H1 (cell line): Measurements from ENCODE around the gene MPDZ. TPM values are rescaled to one million over a fixed set of nuclear protein-coding genes. Genes with fewer than 3 reads are reported as not detected.

Experiments used
- CTCF ChIA-PET: fragments of 300-600 bp; sonication (Branson Sonifier 250); formaldehyde crosslinking; loops from one replicate; lab custom pipeline; 2021; ENCODE audit not compliant: partially characterized antibody; lab: Charles Lee
- POLR2A ChIA-PET: fragments of 300-600 bp; sonication (Branson Sonifier 250); formaldehyde crosslinking; loops from one replicate; lab custom pipeline; 2021; ENCODE audit warnings: inconsistent platforms; ENCODE audit not compliant: partially characterized antibody; lab: Charles Lee
- DNase-seq, 2 experiments: peaks; one replicate each; pipeline versions ENCODE4 v3.0.0 to v3.0.0-alpha.2; 2010 to 2022; ENCODE audit warnings: low spot score in 2 of 2, low read depth in 1 of 2, mixed read lengths in 1 of 2
- FAIRE-seq: peaks from 2 replicates; lab custom pipeline; 2011; peaks lifted over from hg19 to GRCh38; lab: Jason Lieb, UNC
- H2AFZ ChIP-seq: 2 replicates; pipeline ENCODE4 v1.8.1; 2012; ENCODE audit warnings: low read length, inconsistent platforms
- H2AK5ac ChIP-seq: 2 replicates; pipeline ENCODE4 v1.6.1; 2013; ENCODE audit warnings: low read depth, low read length
- H2BK120ac ChIP-seq: replicated peaks from 2 replicates; pipeline ENCODE3; 2013; ENCODE audit warnings: low read depth, low read length, inconsistent platforms
- H2BK12ac ChIP-seq: 2 replicates; pipeline ENCODE4 v1.6.1; 2013; ENCODE audit warnings: low read depth, low read length
- H2BK15ac ChIP-seq: 2 replicates; pipeline ENCODE4 v1.6.1; 2013; ENCODE audit warnings: low read length
- H2BK20ac ChIP-seq: 2 replicates; pipeline ENCODE4 v1.6.1; 2013; ENCODE audit warnings: low read length
- H2BK5ac ChIP-seq: 2 replicates; pipeline ENCODE4 v1.6.1; 2013; ENCODE audit warnings: low read depth, low read length
- H3K14ac ChIP-seq: 2 replicates; pipeline ENCODE4 v1.6.1; 2013; ENCODE audit warnings: inconsistent platforms; ENCODE audit not compliant: insufficient read length
- H3K18ac ChIP-seq: 2 replicates; pipeline ENCODE4 v1.6.1; 2013; ENCODE audit warnings: low read length; ENCODE audit errors: extremely low read depth
- H3K23ac ChIP-seq: 2 replicates; pipeline ENCODE4 v1.6.1; 2013; ENCODE audit warnings: inconsistent platforms; ENCODE audit not compliant: insufficient read length
- H3K23me2 ChIP-seq: 2 replicates; pipeline ENCODE4 v1.6.1; 2013; ENCODE audit warnings: low read depth, low read length
- H3K27ac ChIP-seq: 2 replicates; pipeline ENCODE4 v1.6.1; 2011; ENCODE audit warnings: low read depth, low read length, inconsistent platforms
- H3K27me3 ChIP-seq, 4 experiments: replicated peaks in 1 of 4; 1 replicate in 1 of 4; 2 replicates in 3 of 4; pipeline versions ENCODE4 v1.6.1 to v1.8.1; 2011 to 2013; ENCODE audit warnings: low read length in 3 of 4, mild to moderate bottlenecking in 3 of 4, inconsistent platforms in 2 of 4, mixed read lengths in 2 of 4, moderate library complexity in 1 of 4; ENCODE audit not compliant: control insufficient read depth in 3 of 4, insufficient read depth in 3 of 4; ENCODE audit errors: extremely low read depth in 1 of 4
- H3K36me3 ChIP-seq, 4 experiments: 2 replicates each; pipeline versions ENCODE4 v1.6.1 to v1.8.1; 2011 to 2013; ENCODE audit warnings: mild to moderate bottlenecking in 4 of 4, low read length in 3 of 4, moderate library complexity in 2 of 4, control low read depth in 1 of 4, inconsistent platforms in 1 of 4; ENCODE audit not compliant: insufficient read depth in 4 of 4, control insufficient read depth in 2 of 4
- H3K4ac ChIP-seq: replicated peaks from 2 replicates; pipeline ENCODE3; 2013; ENCODE audit warnings: low read length, low read depth, mixed read lengths, inconsistent platforms; ENCODE audit not compliant: insufficient read length
- H3K4me1 ChIP-seq, 4 experiments: replicated peaks in 1 of 4; 1 replicate in 1 of 4; 2 replicates in 3 of 4; pipeline versions ENCODE4 v1.6.1 to v1.8.1; 2011 to 2013; ENCODE audit warnings: low read length in 3 of 4, inconsistent platforms in 2 of 4, mixed read lengths in 1 of 4; ENCODE audit not compliant: insufficient read depth in 4 of 4, control insufficient read depth in 3 of 4
- H3K4me2 ChIP-seq, 2 experiments: 2 replicates each; pipeline versions ENCODE4 v1.6.1 to v1.8.1; 2011 to 2013; ENCODE audit warnings: low read depth in 2 of 2, low read length in 2 of 2, control low read depth in 1 of 2, inconsistent platforms in 1 of 2, mild to moderate bottlenecking in 1 of 2; ENCODE audit not compliant: insufficient read depth in 1 of 2
- H3K4me3 ChIP-seq, 4 experiments: fragments of 200-600, 300-600 bp in 1 of 4; sonication (generic), shearing (Covaris generic), sonication (Bioruptor Twin) in 1 of 4; 2 replicates each; pipeline versions ENCODE4 v1.5.1 to v1.8.1; 2011 to 2016; ENCODE audit warnings: low read length in 4 of 4, low read depth in 3 of 4, control low read depth in 2 of 4, inconsistent platforms in 2 of 4, mild to moderate bottlenecking in 2 of 4, mixed read lengths in 1 of 4, moderate library complexity in 1 of 4; ENCODE audit not compliant: insufficient read depth in 2 of 4; ENCODE audit errors: extremely low read depth in 1 of 4
- H3K56ac ChIP-seq: replicated peaks from 2 replicates; pipeline ENCODE3; 2013; ENCODE audit warnings: low read depth, mild to moderate bottlenecking, mixed read lengths, low read length, inconsistent platforms; ENCODE audit not compliant: insufficient read length
- H3K79me1 ChIP-seq: 2 replicates; pipeline ENCODE4 v1.6.1; 2013; ENCODE audit warnings: low read depth, low read length, control low read depth
- H3K79me2 ChIP-seq, 2 experiments: 2 replicates each; pipeline versions ENCODE4 v1.6.1 to v1.8.1; 2012 to 2013; ENCODE audit warnings: low read length in 2 of 2, mild to moderate bottlenecking in 2 of 2, inconsistent platforms in 1 of 2; ENCODE audit not compliant: insufficient read depth in 2 of 2, control insufficient read depth in 1 of 2
- H3K9ac ChIP-seq, 4 experiments: replicated peaks in 1 of 4; 1 replicate in 1 of 4; 2 replicates in 3 of 4; pipeline versions ENCODE4 v1.6.1 to v1.8.1; 2011 to 2013; ENCODE audit warnings: low read depth in 3 of 4, low read length in 3 of 4, control low read depth in 2 of 4, mild to moderate bottlenecking in 2 of 4, moderate library complexity in 2 of 4, inconsistent platforms in 1 of 4; ENCODE audit errors: extremely low read depth in 1 of 4
- H3K9me3 ChIP-seq, 2 experiments: 2 replicates each; pipeline versions ENCODE4 v1.6.1 to v1.8.1; 2012 to 2013; ENCODE audit warnings: mild to moderate bottlenecking in 2 of 2, moderate library complexity in 2 of 2, control low read depth in 1 of 2, inconsistent platforms in 1 of 2, low read depth in 1 of 2, low read length in 1 of 2, mixed read lengths in 1 of 2; ENCODE audit not compliant: insufficient read depth in 2 of 2
- H4K20me1 ChIP-seq, 2 experiments: replicated peaks in 1 of 2; 2 replicates each; pipeline versions ENCODE3 to v1.8.1; 2011 to 2013; ENCODE audit warnings: inconsistent platforms in 2 of 2, low read length in 2 of 2, mild to moderate bottlenecking in 1 of 2; ENCODE audit not compliant: insufficient read depth in 2 of 2, control insufficient read depth in 1 of 2
- H4K5ac ChIP-seq: 2 replicates; pipeline ENCODE4 v1.6.1; 2013; ENCODE audit warnings: low read length, low read depth, mixed read lengths, inconsistent platforms; ENCODE audit not compliant: insufficient read length
- H4K8ac ChIP-seq: 2 replicates; pipeline ENCODE4 v1.8.0; 2013; ENCODE audit warnings: mild to moderate bottlenecking, moderate library complexity, low read length, inconsistent platforms; ENCODE audit not compliant: insufficient read depth; ENCODE audit errors: extremely low read depth
- H4K91ac ChIP-seq: replicated peaks from 2 replicates; pipeline ENCODE3; 2013; ENCODE audit warnings: low read length, mixed read lengths, inconsistent platforms; ENCODE audit not compliant: insufficient read length
- CBX8 ChIP-seq: fragments of 300-800, 300-1000 bp; sonication (generic); IDR thresholded peaks from 2 replicates; pipeline ENCODE4 v1.7.1; 2016; ENCODE audit warnings: low read depth, low read length, borderline replicate concordance
- CTBP2 ChIP-seq: IDR thresholded peaks from 2 replicates; pipeline ENCODE4 v1.7.0; 2011; ENCODE audit warnings: borderline replicate concordance, mild to moderate bottlenecking, moderate library complexity, mixed read lengths, low read length; ENCODE audit not compliant: insufficient read depth, insufficient read length
- HDAC2 ChIP-seq, 2 experiments: fragments of 300-600 bp in 1 of 2; sonication (generic) in 1 of 2; IDR thresholded peaks; 2 replicates each; pipeline ENCODE4 v1.6.1; 2011 to 2012; ENCODE audit warnings: low read depth in 2 of 2, low read length in 2 of 2, mild to moderate bottlenecking in 2 of 2, moderate library complexity in 2 of 2, borderline replicate concordance in 1 of 2, inconsistent platforms in 1 of 2
- RFX5 ChIP-seq: IDR thresholded peaks from 2 replicates; pipeline ENCODE4 v1.6.1; 2011; ENCODE audit warnings: low read depth, low read length, improper control_type of control experiment, borderline replicate concordance
- SAP30 ChIP-seq: fragments of 300-600 bp; sonication (generic); IDR thresholded peaks from 2 replicates; pipeline ENCODE4 v1.7.1; 2012; ENCODE audit warnings: low read length, moderate library complexity, mild to moderate bottlenecking, inconsistent platforms; ENCODE audit not compliant: insufficient read depth, insufficient replicate concordance
- SP2 ChIP-seq: IDR thresholded peaks from 2 replicates; pipeline ENCODE4 v1.6.1; 2012; ENCODE audit warnings: mild to moderate bottlenecking, low read length, inconsistent platforms
- polyA plus RNA-seq, 7 experiments: library from polyadenylated mRNA; depleted of rRNA in 3 of 7; stranded (reverse) in 5 of 7; unstranded in 2 of 7; fragments of >200 nt in 5 of 7; fragments of 200-250 nt in 2 of 7; gene quantifications; 1 replicate in 5 of 7; 2 replicates in 1 of 7; 4 replicates in 1 of 7; pipeline versions ENCODE4 v1.2.1 to v1.2.3, GENCODE V29; 2011 to 2013; ENCODE audit warnings: missing spikeins in 2 of 7, mixed read lengths in 2 of 7
- total RNA-seq: library from RNA; stranded (reverse); fragmentation: NEBNext Ultra II Directional; extraction: Animal tissue kit (Norgen Biotek cat#: 25700); gene quantifications from 2 replicates; pipeline ENCODE4 v1.2.1, GENCODE V29; 2021
- TF ChIP-seq, protein P1 (sequence below): IDR thresholded peaks from 2 replicates; pipeline ENCODE4 v1.6.1; 2011; ENCODE audit warnings: low read depth, mild to moderate bottlenecking, low read length; ENCODE audit not compliant: insufficient read depth

MPDZ gene
- total and polyA plus RNA-seq, 2 of the 8 experiments (the other 6 are each of a cell fraction or from before 2014, with no cell fraction given) = 14.6 to 39.4 TPM

GRCh38 chr9:13151489-13151888, 128.0 kb downstream of the MPDZ start (continued):
- TF ChIP-seq SAP30 = no peak

GRCh38 chr9:13149454-13149853, 130.0 kb downstream of the MPDZ start:
- Histone ChIP-seq H2BK5ac (no peak overlapping the region), H3K79me2 (no peaks in the 10 kb centered on the region), H3K14ac (no peak overlapping the region), H3K36me3 (peaks cover 0 to 6% (median 2%) of the 10 kb centered on the region in 4 experiments; a peak in 2 of 8 replicates), H3K23me2 (no peaks in the 10 kb centered on the region), H3K79me1 (no peaks in the 10 kb centered on the region), H4K8ac (no peak overlapping the region), H2BK120ac (no peak overlapping the region), H4K20me1 (peaks cover 0 to 1% of the 10 kb centered on the region in 2 experiments), H3K27me3 (no peaks in the 10 kb centered on the region), H3K27ac (no peak overlapping the region), H2AK5ac (no peak overlapping the region), H2AFZ (no peak overlapping the region), H3K9ac (no peak overlapping the region), H2BK15ac (no peak overlapping the region), H4K5ac (no peak overlapping the region), H3K18ac (no peak overlapping the region), H3K9me3 (no peaks in the 10 kb centered on the region), H3K4ac (no peak overlapping the region), H3K4me1 (peaks cover 0 to under 1% (median 0%) of the 10 kb centered on the region in 4 experiments; a peak in 1 of 7 replicates), H3K56ac (no peak overlapping the region), H4K91ac (no peak overlapping the region), H2BK20ac (no peak overlapping the region), H2BK12ac (no peak overlapping the region), H3K4me3 (no peak overlapping the region), H3K23ac (no peak overlapping the region), H3K4me2 (no peak overlapping the region)
- ChIA-PET POLR2A (no interaction called here), CTCF (no interaction called here)
- FAIRE-seq = no peak
- DNase-seq = no peak
- TF ChIP-seq CBX8 (no peak), SP2 (no peak), RFX5 (no peak), CTBP2 (no peak), HDAC2 (IDR thresholded peaks at IDR 0.05; ENCODE audit: borderline replicate concordance in 1 of 2, low read depth in 2 of 2, low read length in 2 of 2) (no peak)
- TF ChIP-seq, protein P1, sequence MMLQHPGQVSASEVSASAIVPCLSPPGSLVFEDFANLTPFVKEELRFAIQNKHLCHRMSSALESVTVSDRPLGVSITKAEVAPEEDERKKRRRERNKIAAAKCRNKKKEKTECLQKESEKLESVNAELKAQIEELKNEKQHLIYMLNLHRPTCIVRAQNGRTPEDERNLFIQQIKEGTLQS = no peak
